ENCODE results near the gene ABCA10. TPM values are rescaled to one million over a fixed set of nuclear protein-coding genes. Genes with fewer than 3 reads are reported as not detected.

ABCA10 gene
- total RNA-seq, 1 experiment from 2014 or later = 0.34 TPM

DNA sequence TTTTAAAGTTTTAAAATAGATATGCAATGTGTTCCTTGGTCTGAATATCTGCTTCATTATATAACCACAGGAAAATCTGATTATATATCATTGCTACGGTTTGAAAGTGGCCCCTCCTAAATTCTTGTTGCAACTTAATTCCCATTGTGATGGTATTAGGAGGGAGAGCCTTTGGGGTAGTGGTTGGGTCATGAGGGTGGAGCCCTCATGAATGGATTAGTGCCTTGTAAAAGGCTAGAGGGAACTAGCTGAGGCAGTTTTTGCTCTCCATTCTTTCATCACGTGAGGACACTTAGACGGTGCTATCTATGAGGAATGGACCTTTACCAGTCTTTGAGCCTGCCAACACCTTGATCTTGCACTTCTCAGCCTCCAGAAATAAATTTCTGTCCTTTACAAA, 94.5 kb downstream of the ABCA10 start:
- Histone ChIP-seq H3K4me3 (replicated peaks in 1 of 2; ENCODE audit: low read depth in 1 of 2, low read length in 2 of 2) (no peak overlapping the region), H3K36me3 (ENCODE audit: control insufficient read depth in 1 of 2, insufficient read depth in 2 of 2, low read length in 2 of 2) (no peaks in the 10 kb centered on the region), H4K20me1 (ENCODE audit: insufficient read depth) (no peaks in the 10 kb centered on the region), H3K4me1 (ENCODE audit: control insufficient read depth in 1 of 2, insufficient read depth in 2 of 2, low read length in 2 of 2) (no peaks in the 10 kb centered on the region), H3K9ac (ENCODE audit: low read length) (no peak overlapping the region), H3K9me2 (ENCODE audit: insufficient read depth) (no peaks in the 10 kb centered on the region), H2AFZ (ENCODE audit: low read depth, low read length, poor library complexity, severe bottlenecking) (no peak overlapping the region), H3K79me2 (ENCODE audit: insufficient read depth, low read length) (no peaks in the 10 kb centered on the region), H3K4me2 (ENCODE audit: low read length) (no peak overlapping the region), H3K9me3 (ENCODE audit: control insufficient read depth in 1 of 2, insufficient read depth in 1 of 2, low read depth in 1 of 2, low read length in 2 of 2) (no peaks in the 10 kb centered on the region), H3K27me3 (ENCODE audit: insufficient read depth, low read length) (no peaks in the 10 kb centered on the region), H3K27ac (ENCODE audit: low read depth, low read length) (no peak overlapping the region)
- DNase-seq (ENCODE audit: low read depth, low spot score) (no peak), ATAC-seq (no peak)
- ChIA-PET POLR2A (no interaction called here), RAD21 (ENCODE audit: low non-redundant PET in 1 of 2, low total read pairs in 2 of 2, uncharacterized antibody in 2 of 2, unreplicated experiment in 2 of 2) (no interaction called here), CTCF (no interaction called here)
- intact Hi-C loops (cut with micrococcal nuclease) = no loop called here
- TF ChIP-seq ZFX (IDR thresholded peaks at IDR 0.05) = no peak
- TF ChIP-seq POLR2A (IDR thresholded peaks at IDR 0.05; ENCODE audit: borderline replicate concordance, extremely low read depth, insufficient read depth, insufficient read length) = no peak
- TF ChIP-seq EGR1 (IDR thresholded peaks at IDR 0.05; ENCODE audit: low read depth) = no peak
- TF ChIP-seq ZNF274 (IDR thresholded peaks at IDR 0.05; ENCODE audit: low read depth, low read length) = no peak
- no TSS peak for BruUV-seq (replicated peaks)

DNA sequence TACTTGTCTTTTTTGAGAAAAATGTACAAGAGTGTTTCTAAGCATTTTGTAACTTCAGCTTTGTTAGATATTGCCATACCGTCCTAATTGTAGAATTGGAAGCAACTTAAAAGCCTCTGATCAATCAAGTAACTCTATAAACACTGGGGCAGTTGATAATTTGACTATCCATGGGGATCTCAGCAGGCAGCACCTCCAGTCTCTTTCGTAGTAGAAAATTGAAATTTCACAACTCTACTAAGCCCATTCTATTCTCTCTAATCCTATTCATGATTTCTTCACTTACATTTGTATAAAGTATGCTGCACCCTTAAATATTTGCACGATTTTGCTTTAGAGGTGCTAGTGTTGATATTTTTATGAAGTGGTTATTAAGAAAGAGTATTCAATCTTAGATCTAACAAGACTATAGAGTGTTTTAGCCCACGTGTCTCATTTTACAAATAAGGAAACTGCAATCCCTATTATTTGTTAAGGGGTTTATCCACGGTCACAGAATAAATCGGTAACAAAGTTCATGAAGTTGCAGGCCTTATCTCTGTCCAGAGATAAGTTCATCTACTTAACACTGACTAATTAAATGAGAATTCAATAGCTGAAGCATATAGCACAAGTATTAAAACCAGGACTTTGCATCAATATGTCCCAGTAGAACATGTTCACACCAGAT, 97.9 kb downstream of the ABCA10 start:
- POLR2A ChIA-PET = no interaction called here
- no peaks in the 10 kb centered on the region for H3K9me2 ChIP-seq (ENCODE audit: insufficient read depth)
- no peaks in the 10 kb centered on the region for H3K9me3 ChIP-seq (ENCODE audit: control insufficient read depth in 1 of 2, insufficient read depth in 1 of 2, low read depth in 1 of 2, low read length in 2 of 2)
- no peaks in the 10 kb centered on the region for H3K4me1 ChIP-seq (ENCODE audit: control insufficient read depth in 1 of 2, insufficient read depth in 2 of 2, low read length in 2 of 2)
- H4K20me1 ChIP-seq (ENCODE audit: insufficient read depth) = no peaks in the 10 kb centered on the region
- no peaks in the 10 kb centered on the region for H3K79me2 ChIP-seq (ENCODE audit: insufficient read depth, low read length)
- no peaks in the 10 kb centered on the region for H3K27me3 ChIP-seq (ENCODE audit: insufficient read depth, low read length)
- intact Hi-C loops (cut with micrococcal nuclease) = no loop called here
- H3K4me3 ChIP-seq (replicated peaks in 1 of 2; ENCODE audit: low read depth in 1 of 2, low read length in 2 of 2) = no peak overlapping the region
- no peak for ATAC-seq
- no peak overlapping the region for H3K27ac ChIP-seq (ENCODE audit: low read depth, low read length)
- H3K4me2 ChIP-seq (ENCODE audit: low read length) = no peak overlapping the region
- TF ChIP-seq RAD21 (IDR thresholded peaks at IDR 0.05; ENCODE audit: low read depth) (no peak), EZH2 (IDR thresholded peaks at IDR 0.05) (no peak), EZH2phosphoT487 (IDR thresholded peaks at IDR 0.05; ENCODE audit: borderline replicate concordance) (no peak), TCF7L2 (IDR thresholded peaks at IDR 0.05; ENCODE audit: borderline replicate concordance, extremely low read depth, insufficient read depth, insufficient read length) (no peak), CBX3 (IDR thresholded peaks at IDR 0.05; ENCODE audit: low read depth) (no peak), SRF (IDR thresholded peaks at IDR 0.05; ENCODE audit: low read depth) (no peak), ZBTB33 (IDR thresholded peaks at IDR 0.05; ENCODE audit: extremely low read depth, insufficient replicate concordance, low read length) (no peak), FOSL1 (IDR thresholded peaks at IDR 0.05; ENCODE audit: low read depth) (no peak), ZFX (IDR thresholded peaks at IDR 0.05) (no peak), SIN3A (IDR thresholded peaks at IDR 0.05; ENCODE audit: low read depth) (no peak), EGR1 (IDR thresholded peaks at IDR 0.05; ENCODE audit: low read depth) (no peak), MAX (IDR thresholded peaks at IDR 0.05) (no peak), POLR2AphosphoS5 (IDR thresholded peaks at IDR 0.05; ENCODE audit: low read depth, low read length) (no peak), ZNF274 (IDR thresholded peaks at IDR 0.05; ENCODE audit: low read depth, low read length) (no peak), YY1 (IDR thresholded peaks at IDR 0.05; ENCODE audit: extremely low read depth, insufficient replicate concordance, low read depth, low read length) (no peak)
- CTCF ChIA-PET = no interaction called here
- H3K36me3 ChIP-seq (ENCODE audit: control insufficient read depth in 1 of 2, insufficient read depth in 2 of 2, low read length in 2 of 2) = no peaks in the 10 kb centered on the region
- no peak for DNase-seq (ENCODE audit: low read depth, low spot score)
- no peak overlapping the region for H2AFZ ChIP-seq (ENCODE audit: low read depth, low read length, poor library complexity, severe bottlenecking)
- RAD21 ChIA-PET (ENCODE audit: low non-redundant PET in 1 of 2, low total read pairs in 2 of 2, uncharacterized antibody in 2 of 2, unreplicated experiment in 2 of 2) = no interaction called here
- no peak overlapping the region for H3K9ac ChIP-seq (ENCODE audit: low read length)
- BruUV-seq (replicated peaks) = no TSS peak
